ENCODE results near the gene OR10H2. TPM values are rescaled to one million over a fixed set of nuclear protein-coding genes. Genes with fewer than 3 reads are reported as not detected.
"Not testable (repeated sequence)": the region's sequence is repeated elsewhere in the genome, so short reads cannot be mapped to it uniquely, and the experiment has no call there.

OR10H2 gene
- total and polyA plus RNA-seq, 7 experiments from 2014 or later: not detected

GRCh38 chr19:15748239-15748638 lies 20.4 kb downstream of the OR10H2 start:
- Mint-ChIP-seq H3K27me3 (peaks cover 50 to 71% (median 67%) of the 10 kb centered on the region in 5 donors), H3K4me1 (no peaks in the 10 kb centered on the region), H3K36me3 (no peaks in the 10 kb centered on the region), H3K9me3 (peaks cover 0 to 6% (median 0%) of the 10 kb centered on the region in 11 donors), H3K27ac (no peak overlapping the region), H3K4me3 (no peak overlapping the region)
- H3K27ac ChIP-seq (ENCODE audit: low read depth, low read length): no peak overlapping the region
- ChIA-PET POLR2A (no interaction called here), CTCF (interaction anchor here (0.6 kb wide), 1 partner anchor 739 kb away, joined by 5 read pairs; no protein-coding TSS in a partner anchor)
- no peaks in the 10 kb centered on the region for H3K36me3 ChIP-seq (ENCODE audit: control insufficient read depth in 2 of 3, insufficient read depth in 3 of 3, low read length in 3 of 3)
- no peaks in the 10 kb centered on the region for H3K9me3 ChIP-seq (ENCODE audit: control insufficient read depth in 2 of 3, low read length in 3 of 3)
- DNase-seq (no peak), ATAC-seq (no peak)
- H3K4me1 ChIP-seq (ENCODE audit: control insufficient read depth in 2 of 2, insufficient read depth in 2 of 2, low read length in 2 of 2): no peaks in the 10 kb centered on the region
- peaks cover 6 to 7% of the 10 kb centered on the region in 2 donors for H3K27me3 ChIP-seq (ENCODE audit: control insufficient read depth in 2 of 2, insufficient read depth in 2 of 2, low read length in 2 of 2)
- H3K4me3 ChIP-seq (ENCODE audit: low read length): no peak overlapping the region
- intact Hi-C loops (cut with micrococcal nuclease): no loop called here

- H3K9me3 ChIP-seq (ENCODE audit: control insufficient read depth in 2 of 3, low read length in 3 of 3): no peaks in the 10 kb centered on the region
- H3K36me3 Mint-ChIP-seq: peaks cover 0 to 6% (median 3%) of the 10 kb centered on the region in 5 donors
Measured at GRCh38 chr19:15758379-15758778, 30.6 kb downstream of the OR10H2 start.

DNA sequence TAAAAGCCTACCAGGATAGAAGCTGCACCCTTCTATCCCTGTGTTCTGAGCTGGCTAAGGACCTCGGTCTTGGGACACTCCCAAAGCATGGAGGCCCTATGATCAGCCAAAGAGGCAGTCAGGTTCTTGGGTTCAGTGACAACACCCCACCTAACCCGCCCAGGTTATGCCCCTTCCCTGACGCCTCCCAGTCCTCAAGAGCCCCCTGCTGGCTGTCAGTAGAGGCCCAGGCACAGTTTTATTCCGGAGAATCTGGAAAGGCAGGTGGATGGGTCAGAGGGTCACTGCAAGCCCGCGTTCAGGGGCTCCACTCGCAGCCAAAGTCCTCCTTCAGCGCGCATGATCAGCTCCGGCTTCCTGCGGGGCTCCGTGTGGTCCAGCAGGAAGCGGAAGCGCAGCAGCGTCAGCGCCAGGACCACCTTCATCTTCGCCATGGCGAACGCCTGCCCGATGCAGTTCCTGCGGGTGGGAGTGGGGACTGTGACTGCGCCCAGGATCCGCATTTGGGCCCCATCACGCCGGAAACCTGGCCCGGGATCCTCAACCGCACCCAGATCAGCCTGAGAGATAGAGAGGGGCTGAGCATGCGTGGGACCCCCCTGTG lies 32.2 kb downstream of the OR10H2 start:
- H3K27me3 ChIP-seq (ENCODE audit: control insufficient read depth in 2 of 2, insufficient read depth in 2 of 2, low read length in 2 of 2): peaks cover 6 to 15% of the 10 kb centered on the region in 2 donors
- H3K27ac ChIP-seq (ENCODE audit: low read depth, low read length): no peak overlapping the region
- Mint-ChIP-seq H3K27ac (no peak overlapping the region), H3K27me3 (peaks cover 49 to 72% (median 71%) of the 10 kb centered on the region in 5 donors), H3K36me3 (peaks cover 0 to 6% (median 3%) of the 10 kb centered on the region in 5 donors), H3K4me3 (no peak overlapping the region), H3K4me1 (peaks cover 0 to 10% (median 0%) of the 10 kb centered on the region in 7 donors), H3K9me3 (peaks cover 0 to 15% (median 7%) of the 10 kb centered on the region in 11 donors)
- ATAC-seq: no peak
- H3K36me3 ChIP-seq (ENCODE audit: control insufficient read depth in 2 of 3, insufficient read depth in 3 of 3, low read length in 3 of 3): no peaks in the 10 kb centered on the region
- CTCF ChIA-PET: no interaction called here
- H3K4me3 ChIP-seq (ENCODE audit: low read length): no peak overlapping the region
- POLR2A ChIA-PET: no interaction called here
- DNase-seq: no peak
- H3K9me3 ChIP-seq (ENCODE audit: control insufficient read depth in 2 of 3, low read length in 3 of 3): no peaks in the 10 kb centered on the region
- intact Hi-C loops (cut with micrococcal nuclease): no loop called here
- no peaks in the 10 kb centered on the region for H3K4me1 ChIP-seq (ENCODE audit: control insufficient read depth in 2 of 2, insufficient read depth in 2 of 2, low read length in 2 of 2)

More at GRCh38 chr19:15758379-15758778, 30.6 kb downstream of the OR10H2 start:
- no peak for DNase-seq
- no peak for ATAC-seq
- ChIA-PET CTCF (no interaction called here), POLR2A (no interaction called here)
- H3K4me3 ChIP-seq (ENCODE audit: low read length): no peak overlapping the region
- H3K36me3 ChIP-seq (ENCODE audit: control insufficient read depth in 2 of 3, insufficient read depth in 3 of 3, low read length in 3 of 3): no peaks in the 10 kb centered on the region
- no peak overlapping the region for H3K27ac ChIP-seq (ENCODE audit: low read depth, low read length)
- Mint-ChIP-seq H3K27ac (no peak overlapping the region), H3K9me3 (peaks cover 0 to 15% (median 7%) of the 10 kb centered on the region in 11 donors), H3K27me3 (peaks cover 61 to 84% (median 76%) of the 10 kb centered on the region in 5 donors), H3K4me3 (no peak overlapping the region), H3K4me1 (peaks cover 0 to 10% (median 0%) of the 10 kb centered on the region in 7 donors)
- peaks cover 6 to 15% of the 10 kb centered on the region in 2 donors for H3K27me3 ChIP-seq (ENCODE audit: control insufficient read depth in 2 of 2, insufficient read depth in 2 of 2, low read length in 2 of 2)
- H3K4me1 ChIP-seq (ENCODE audit: control insufficient read depth in 2 of 2, insufficient read depth in 2 of 2, low read length in 2 of 2): no peaks in the 10 kb centered on the region
- intact Hi-C loops (cut with micrococcal nuclease): no loop called here

DNA sequence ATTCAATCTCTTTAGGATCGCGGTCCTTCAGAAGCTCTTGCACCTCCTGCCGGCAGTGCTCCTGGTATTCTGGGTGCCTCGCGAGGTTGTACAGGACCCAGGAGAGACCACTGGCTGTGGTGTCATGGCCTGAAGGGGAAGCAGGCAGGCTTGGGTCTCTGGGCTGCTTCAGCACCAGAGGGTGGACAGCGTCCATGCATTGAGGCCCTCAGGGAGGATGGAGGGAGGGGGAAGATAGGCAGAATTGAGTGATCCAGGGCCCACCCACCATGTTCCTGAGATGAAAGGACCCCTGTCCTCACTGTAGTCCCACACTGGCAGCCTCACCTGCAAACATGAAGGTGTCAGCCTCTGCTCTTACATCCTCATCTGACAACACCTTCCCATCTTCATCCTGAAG lies 41.8 kb downstream of the OR10H2 start:
- no peaks in the 10 kb centered on the region for H3K4me1 Mint-ChIP-seq
- DNase-seq (no peak), ATAC-seq (no peak)
- Histone ChIP-seq H3K27me3 (ENCODE audit: control insufficient read depth in 2 of 2, insufficient read depth in 2 of 2, low read length in 2 of 2) (no peaks in the 10 kb centered on the region), H3K27ac (ENCODE audit: low read depth, low read length) (no peak overlapping the region), H3K36me3 (ENCODE audit: control insufficient read depth in 2 of 3, insufficient read depth in 3 of 3, low read length in 3 of 3) (no peaks in the 10 kb centered on the region), H3K4me1 (ENCODE audit: control insufficient read depth in 2 of 2, insufficient read depth in 2 of 2, low read length in 2 of 2) (no peaks in the 10 kb centered on the region), H3K9me3 (ENCODE audit: control insufficient read depth in 2 of 3, low read length in 3 of 3) (no peaks in the 10 kb centered on the region), H3K4me3 (ENCODE audit: low read length) (no peak overlapping the region)
- intact Hi-C loops (cut with micrococcal nuclease): no loop called here
- peaks cover 0 to 8% (median 0%) of the 10 kb centered on the region in 11 donors for H3K9me3 Mint-ChIP-seq
- no peak overlapping the region for H3K27ac Mint-ChIP-seq
- CTCF ChIA-PET: no interaction called here
- H3K27me3 Mint-ChIP-seq: peaks cover 4 to 55% (median 34%) of the 10 kb centered on the region in 5 donors
- H3K36me3 Mint-ChIP-seq: peaks cover 0 to 5% (median 0%) of the 10 kb centered on the region in 5 donors
- POLR2A ChIA-PET: no interaction called here
- no peak overlapping the region for H3K4me3 Mint-ChIP-seq

DNA sequence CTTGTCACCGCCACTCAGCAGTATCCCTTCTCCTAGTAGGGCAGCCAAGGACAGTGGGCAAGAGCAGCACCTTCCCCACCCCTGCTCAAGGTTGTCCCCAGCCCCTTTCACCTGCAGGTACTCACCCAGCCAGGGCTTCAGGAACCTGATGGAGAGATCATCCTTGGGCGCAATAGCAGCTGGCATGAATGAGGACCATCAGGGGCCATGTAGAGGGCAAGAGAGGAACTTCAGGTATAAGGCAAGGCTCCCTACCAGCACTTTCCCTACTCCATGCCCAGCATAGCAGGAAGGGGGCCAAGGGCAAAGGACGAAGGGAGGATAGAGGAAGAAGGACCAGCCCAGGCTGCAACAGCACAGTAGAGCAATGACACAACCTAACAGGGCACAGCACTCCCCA lies 46.3 kb downstream of the OR10H2 start:
- H3K27me3 Mint-ChIP-seq: peaks cover 2 to 55% (median 42%) of the 10 kb centered on the region in 5 donors
- H3K9me3 ChIP-seq (ENCODE audit: control insufficient read depth in 2 of 3, low read length in 3 of 3); ATAC-seq; H3K4me3 Mint-ChIP-seq; H3K4me1 ChIP-seq (ENCODE audit: control insufficient read depth in 2 of 2, insufficient read depth in 2 of 2, low read length in 2 of 2); H3K9me3 Mint-ChIP-seq; H3K27ac ChIP-seq (ENCODE audit: low read depth, low read length); H3K27me3 ChIP-seq (ENCODE audit: control insufficient read depth in 2 of 2, insufficient read depth in 2 of 2, low read length in 2 of 2); intact Hi-C loops (cut with micrococcal nuclease); POLR2A ChIA-PET; H3K4me3 ChIP-seq (ENCODE audit: low read length); DNase-seq; H3K36me3 ChIP-seq (ENCODE audit: control insufficient read depth in 2 of 3, insufficient read depth in 3 of 3, low read length in 3 of 3); H3K27ac Mint-ChIP-seq; H3K36me3 Mint-ChIP-seq; CTCF ChIA-PET; H3K4me1 Mint-ChIP-seq: not testable (repeated sequence)

- Mint-ChIP-seq H3K9me3 (peaks cover 0 to 8% (median 0%) of the 10 kb centered on the region in 11 donors), H3K4me3 (no peak overlapping the region), H3K27me3 (peaks cover 2 to 50% (median 37%) of the 10 kb centered on the region in 5 donors), H3K36me3 (no peaks in the 10 kb centered on the region), H3K27ac (no peak overlapping the region), H3K4me1 (peaks cover 0 to 4% (median under 1%) of the 10 kb centered on the region in 7 donors)
- Histone ChIP-seq H3K27ac (ENCODE audit: low read depth, low read length) (no peak overlapping the region), H3K36me3 (ENCODE audit: control insufficient read depth in 2 of 3, insufficient read depth in 3 of 3, low read length in 3 of 3) (no peaks in the 10 kb centered on the region), H3K4me3 (ENCODE audit: low read length) (no peak overlapping the region), H3K9me3 (ENCODE audit: control insufficient read depth in 2 of 3, low read length in 3 of 3) (no peaks in the 10 kb centered on the region), H3K27me3 (ENCODE audit: control insufficient read depth in 2 of 2, insufficient read depth in 2 of 2, low read length in 2 of 2) (no peaks in the 10 kb centered on the region), H3K4me1 (ENCODE audit: control insufficient read depth in 2 of 2, insufficient read depth in 2 of 2, low read length in 2 of 2) (no peaks in the 10 kb centered on the region)
- no peak for DNase-seq
- ChIA-PET POLR2A (interaction anchor here (0.5 kb wide), 1 partner anchor 13 kb away, joined by 3 read pairs; no protein-coding TSS in a partner anchor), CTCF (interaction anchor here (1.2 kb wide), 1 partner anchor 34 kb away, joined by 4 read pairs; no protein-coding TSS in a partner anchor)
- ATAC-seq: no peak
- intact Hi-C loops (cut with micrococcal nuclease): no loop called here
Measured at GRCh38 chr19:15775249-15775648, 47.4 kb downstream of the OR10H2 start.

- no peak overlapping the region for H3K27ac Mint-ChIP-seq
- no peaks in the 10 kb centered on the region for H3K4me1 ChIP-seq (ENCODE audit: control insufficient read depth in 2 of 2, insufficient read depth in 2 of 2, low read length in 2 of 2)
- DNase-seq (no peak), ATAC-seq (no peak)
- H3K36me3 ChIP-seq (ENCODE audit: control insufficient read depth in 2 of 3, insufficient read depth in 3 of 3, low read length in 3 of 3): no peaks in the 10 kb centered on the region
- H3K4me3 ChIP-seq (ENCODE audit: low read length): no peak overlapping the region
- no peaks in the 10 kb centered on the region for H3K9me3 ChIP-seq (ENCODE audit: control insufficient read depth in 2 of 3, low read length in 3 of 3)
- H3K9me3 Mint-ChIP-seq: peaks cover 0 to 7% (median 0%) of the 10 kb centered on the region in 11 donors
- ChIA-PET POLR2A (no interaction called here), CTCF (interaction anchor here (1.2 kb wide), 1 partner anchor 33 kb away, joined by 4 read pairs; no protein-coding TSS in a partner anchor)
- intact Hi-C loops (cut with micrococcal nuclease): no loop called here
- no peaks in the 10 kb centered on the region for H3K36me3 Mint-ChIP-seq
- H3K4me1 Mint-ChIP-seq: peaks cover 0 to 10% (median 3%) of the 10 kb centered on the region in 7 donors
- peaks cover 2 to 48% (median 30%) of the 10 kb centered on the region in 5 donors for H3K27me3 Mint-ChIP-seq
- no peak overlapping the region for H3K4me3 Mint-ChIP-seq
- no peak overlapping the region for H3K27ac ChIP-seq (ENCODE audit: low read depth, low read length)
- no peaks in the 10 kb centered on the region for H3K27me3 ChIP-seq (ENCODE audit: control insufficient read depth in 2 of 2, insufficient read depth in 2 of 2, low read length in 2 of 2)
Measured at GRCh38 chr19:15776264-15776663, 48.4 kb downstream of the OR10H2 start.
